BLaER1 treated with 17β-estradiol and CSF1 and Interleukin-3, amounts not matched to agents 10 nM and 100 nM (cell line): ENCODE results near the gene FBXW4.

Source experiments
- H3K27ac ChIP-seq, 11 experiments: shearing (Covaris generic); formaldehyde crosslinking; 2 replicates each; pipeline ENCODE4 v1.8.1; 2022
- H3K27me3 ChIP-seq, 11 experiments: shearing (Covaris generic); formaldehyde crosslinking; 2 replicates each; pipeline ENCODE4 v1.8.1; 2022
- H3K36me3 ChIP-seq, 11 experiments: shearing (Covaris generic); formaldehyde crosslinking; 2 replicates each; pipeline ENCODE4 v1.8.1; 2022
- H3K4me1 ChIP-seq, 10 experiments: shearing (Covaris generic); formaldehyde crosslinking; 2 replicates each; pipeline ENCODE4 v1.8.1; 2022
- H3K4me2 ChIP-seq, 11 experiments: shearing (Covaris generic); formaldehyde crosslinking; 2 replicates each; pipeline ENCODE4 v1.8.1; 2022
- H3K4me3 ChIP-seq, 10 experiments: shearing (Covaris generic); formaldehyde crosslinking; 2 replicates each; pipeline ENCODE4 v1.8.1; 2022
- H3K9ac ChIP-seq, 11 experiments: shearing (Covaris generic); formaldehyde crosslinking; 2 replicates each; pipeline ENCODE4 v1.8.1; 2022
- H3K9me3 ChIP-seq, 11 experiments: shearing (Covaris generic); formaldehyde crosslinking; replicated peaks in 1 of 11; 2 replicates each; pipeline ENCODE4 v1.8.1; 2022
- H4K20me1 ChIP-seq, 11 experiments: shearing (Covaris generic); formaldehyde crosslinking; 2 replicates each; pipeline ENCODE4 v1.8.1; 2022
- Cebpa-rat ChIP-seq, 11 experiments: shearing (Covaris generic); IDR thresholded peaks; 2 replicates each; pipeline ENCODE4 v1.8.1; 2022

The FBXW4 gene

DNA sequence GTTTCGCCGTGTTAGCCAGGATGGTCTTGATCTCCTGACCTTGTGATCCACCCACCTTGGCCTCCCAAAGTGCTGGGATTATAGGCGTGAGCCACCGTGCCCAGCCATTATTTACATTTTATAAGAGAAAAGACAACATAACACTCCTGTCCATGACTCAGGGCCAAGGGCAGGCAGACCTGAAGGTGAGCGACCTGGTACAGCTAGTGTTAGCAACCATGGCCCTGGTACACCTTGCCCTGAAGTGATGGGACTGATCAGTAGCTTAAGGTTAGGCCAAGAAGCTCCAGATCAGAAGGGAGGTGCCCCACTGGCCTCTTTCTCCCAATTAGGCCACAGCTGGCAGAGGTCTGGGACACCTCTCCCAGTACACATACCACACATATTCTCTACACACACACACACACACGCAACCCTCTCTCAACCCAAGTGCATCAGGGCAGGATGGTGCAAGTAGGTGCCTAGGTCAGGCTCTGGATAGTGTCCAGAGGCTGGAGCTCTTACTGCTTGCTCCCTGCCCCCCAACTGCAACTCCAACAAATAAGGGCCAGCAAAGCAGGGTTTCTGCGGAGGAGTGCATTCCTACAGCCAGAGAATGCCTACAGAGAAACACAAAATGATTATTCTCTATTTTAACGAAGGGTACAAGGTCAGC, 63.0 kb downstream of the FBXW4 start:
- TF ChIP-seq Cebpa-rat (IDR thresholded peaks at IDR 0.05) = no peak
- no peak overlapping the region for H3K4me2 ChIP-seq
- no peaks in the 10 kb centered on the region for H3K9me3 ChIP-seq
- H3K9ac ChIP-seq = no peak overlapping the region
- H3K27me3 ChIP-seq = no peaks in the 10 kb centered on the region
- H3K4me1 ChIP-seq = no peaks in the 10 kb centered on the region
- H3K36me3 ChIP-seq = peaks cover 41 to 93% (median 67%) of the 10 kb centered on the region in 11 experiments
- no peak overlapping the region for H3K4me3 ChIP-seq
- H4K20me1 ChIP-seq = peaks cover 9 to 57% (median 36%) of the 10 kb centered on the region in 11 experiments; a peak in 17 of 22 replicates
- no peak overlapping the region for H3K27ac ChIP-seq

DNA sequence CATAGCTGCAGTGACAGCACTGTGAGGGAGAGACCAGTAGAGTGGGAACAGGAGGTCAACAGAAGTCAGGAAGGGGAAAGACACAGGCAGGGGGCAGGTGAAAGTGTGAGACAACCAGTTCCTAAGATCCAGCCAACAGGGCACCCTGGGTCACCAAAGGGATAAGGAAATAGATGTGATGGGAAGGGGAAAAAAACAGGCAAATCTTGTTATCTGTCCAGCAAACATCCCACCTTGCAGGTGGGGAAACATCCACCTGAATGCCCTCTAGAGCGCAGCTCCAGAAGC, 64.4 kb downstream of the FBXW4 start:
- Histone ChIP-seq H3K27me3 (no peaks in the 10 kb centered on the region), H3K9me3 (no peaks in the 10 kb centered on the region), H3K9ac (no peak overlapping the region), H3K36me3 (peaks cover 35 to 90% (median 70%) of the 10 kb centered on the region in 11 experiments), H3K4me1 (peaks cover 5 to 11% (median 8%) of the 10 kb centered on the region in 10 experiments; a peak in 19 of 20 replicates), H3K27ac (no peak overlapping the region), H3K4me3 (no peak overlapping the region), H3K4me2 (no peak overlapping the region), H4K20me1 (peaks cover 16 to 68% (median 48%) of the 10 kb centered on the region in 11 experiments; a peak in 20 of 22 replicates)
- TF ChIP-seq Cebpa-rat (IDR thresholded peaks at IDR 0.05) = no peak

DNA sequence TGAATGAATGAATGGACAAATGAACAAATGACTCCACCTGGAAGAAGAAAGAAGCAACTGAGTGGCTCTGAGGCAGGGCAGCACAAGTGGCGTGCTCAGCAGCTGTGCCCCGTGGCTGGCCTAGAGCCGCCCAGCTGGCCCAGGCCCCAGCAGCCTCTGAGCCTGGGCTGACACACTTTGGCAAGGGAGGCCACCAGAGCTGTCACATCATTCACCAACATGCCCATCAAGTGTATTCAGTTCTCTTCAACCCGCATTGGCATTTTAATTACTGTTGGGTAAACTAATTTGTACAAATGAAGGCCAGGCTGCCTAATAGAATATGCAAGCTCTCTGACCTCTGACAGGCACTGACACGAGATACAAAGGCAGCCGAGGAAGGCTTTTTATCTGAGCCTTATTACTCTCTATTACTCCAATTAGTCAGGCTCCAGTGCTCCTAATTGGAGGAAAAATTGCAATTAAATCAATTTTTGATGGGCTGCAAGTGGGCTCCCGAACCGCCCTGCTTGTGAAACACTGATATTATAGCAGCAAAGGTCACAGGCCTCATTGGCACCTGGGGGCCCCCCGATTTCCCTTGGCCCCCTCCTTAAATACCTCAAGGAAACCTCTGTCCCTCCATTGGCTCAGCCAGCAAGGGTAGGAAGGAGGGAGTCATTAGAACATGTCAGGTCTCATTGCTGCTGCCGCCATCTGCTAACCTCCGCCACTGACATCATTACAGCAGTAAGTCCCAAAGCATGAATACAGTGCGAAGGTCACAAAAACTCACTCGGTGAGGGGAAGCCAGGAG, 64.9 kb downstream of the FBXW4 start:
- Histone ChIP-seq H3K27ac (no peak overlapping the region), H3K27me3 (no peaks in the 10 kb centered on the region), H3K4me3 (no peak overlapping the region), H4K20me1 (peaks cover 21 to 69% (median 53%) of the 10 kb centered on the region in 11 experiments; a peak in 20 of 22 replicates), H3K36me3 (peaks cover 32 to 89% (median 68%) of the 10 kb centered on the region in 11 experiments; a peak in 21 of 22 replicates), H3K4me1 (peaks cover 11 to 17% (median 14%) of the 10 kb centered on the region in 10 experiments), H3K9ac (no peak overlapping the region), H3K9me3 (no peaks in the 10 kb centered on the region), H3K4me2 (no peak overlapping the region)
- TF ChIP-seq Cebpa-rat (IDR thresholded peaks at IDR 0.05) = no peak

DNA sequence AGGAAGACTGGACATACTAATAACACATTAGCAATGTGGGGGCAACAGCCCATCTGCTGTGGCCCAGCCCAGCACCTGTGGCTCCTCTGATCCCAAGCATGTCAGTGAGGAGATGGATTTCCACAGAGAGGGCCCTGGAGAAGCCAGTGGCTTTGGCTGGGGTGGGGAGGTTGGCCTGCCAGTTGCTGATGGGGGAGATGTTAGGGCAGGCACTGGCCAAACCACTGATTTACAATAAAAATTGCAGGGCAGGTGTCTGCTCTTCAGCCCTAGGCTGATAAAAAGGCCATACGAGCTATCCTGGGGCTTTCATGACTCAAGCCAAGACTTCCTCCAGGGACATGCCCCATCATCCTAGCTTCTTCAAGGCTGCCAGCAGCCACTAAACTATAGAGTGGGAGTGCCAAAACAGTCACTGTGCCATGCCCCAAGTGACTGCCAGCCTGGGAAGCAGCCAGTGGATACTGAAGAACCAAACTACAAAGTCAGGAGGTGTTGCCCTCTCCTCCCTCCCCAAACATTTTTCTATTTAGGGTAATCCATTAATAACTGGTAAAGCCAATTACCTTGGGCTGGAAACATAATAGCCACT, 69.1 kb downstream of the FBXW4 start:
- peaks cover 0 to 7% (median 0%) of the 10 kb centered on the region in 11 experiments; a peak in 2 of 22 replicates for H3K9me3 ChIP-seq
- peaks cover 49 to 95% (median 77%) of the 10 kb centered on the region in 11 experiments for H3K36me3 ChIP-seq
- H3K4me1 ChIP-seq = peaks cover 19 to 31% (median 25%) of the 10 kb centered on the region in 10 experiments
- TF ChIP-seq Cebpa-rat (IDR thresholded peaks at IDR 0.05) = no peak
- H3K4me2 ChIP-seq = peak overlapping the region; percentile 57 to 92 (median 73)
- no peak overlapping the region for H3K9ac ChIP-seq
- no peaks in the 10 kb centered on the region for H3K27me3 ChIP-seq
- H4K20me1 ChIP-seq = peaks cover 28 to 66% (median 54%) of the 10 kb centered on the region in 11 experiments; a peak in 20 of 22 replicates
- no peak overlapping the region for H3K4me3 ChIP-seq
- H3K27ac ChIP-seq = no peak overlapping the region

DNA sequence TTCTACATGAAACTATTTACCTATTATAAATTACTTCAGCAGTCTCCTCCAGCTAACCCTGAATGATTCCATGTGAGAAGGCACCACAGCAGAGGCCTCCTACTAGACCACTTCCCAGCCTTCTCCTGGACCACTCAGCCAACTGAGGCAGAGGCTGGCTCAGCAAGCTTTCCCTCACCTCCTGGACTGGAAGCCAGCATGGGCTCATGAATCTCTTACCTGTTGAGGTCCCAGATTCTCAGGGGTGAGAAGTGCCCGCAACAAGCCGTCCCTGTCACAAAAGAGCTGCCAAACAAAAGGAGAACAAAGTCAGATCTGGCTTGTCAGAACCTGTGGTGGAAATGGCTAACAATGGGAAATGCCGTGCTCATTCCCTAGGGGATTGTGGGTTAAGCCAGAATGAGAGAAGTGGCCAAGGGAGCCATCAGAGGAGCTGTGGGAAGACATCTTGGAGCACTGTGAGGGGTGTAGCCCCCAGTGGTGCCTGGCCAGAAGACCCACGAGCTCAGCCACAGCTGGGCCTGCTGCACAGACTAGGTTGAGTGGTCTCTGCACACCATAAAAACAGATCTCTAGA, 70.4 kb downstream of the FBXW4 start:
- Histone ChIP-seq H3K9ac (peak overlapping the region in 5 of 11 experiments; percentile 3 to 53 (median 23); a peak in 10 of 22 replicates), H4K20me1 (peaks cover 25 to 52% (median 46%) of the 10 kb centered on the region in 11 experiments; a peak in 20 of 22 replicates)
- TF ChIP-seq Cebpa-rat (IDR thresholded peaks at IDR 0.05) = no peak

DNA sequence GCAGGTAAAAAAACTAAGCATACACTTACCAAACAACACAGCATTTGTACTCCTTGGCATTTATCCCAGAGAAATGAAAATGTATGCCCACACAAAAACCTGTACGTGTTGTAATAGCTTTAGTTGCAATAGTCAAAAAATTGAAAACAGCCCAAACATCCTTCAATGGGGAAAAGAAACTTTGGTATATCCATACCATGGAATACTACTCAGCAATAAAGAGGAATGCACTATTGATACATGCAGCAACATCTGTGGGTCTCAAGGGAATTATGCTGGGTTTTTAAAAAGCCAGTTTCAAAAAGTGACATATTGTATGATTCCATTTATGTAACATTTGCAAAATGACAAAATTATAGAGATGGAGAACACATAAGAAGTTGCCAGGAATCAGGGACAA, 71.4 kb downstream of the FBXW4 start:
- peak overlapping the region in 1 of 11 experiments; percentile 80; a peak in 1 of 22 replicates for H3K4me2 ChIP-seq
- H3K36me3 ChIP-seq = peaks cover 46 to 91% (median 76%) of the 10 kb centered on the region in 11 experiments
- H3K4me3 ChIP-seq = no peak overlapping the region
- peaks cover 25 to 43% (median 39%) of the 10 kb centered on the region in 11 experiments; a peak in 20 of 22 replicates for H4K20me1 ChIP-seq
- no peak overlapping the region for H3K9ac ChIP-seq
- H3K9me3 ChIP-seq = peaks cover 0 to 7% (median 0%) of the 10 kb centered on the region in 11 experiments; a peak in 2 of 22 replicates
- TF ChIP-seq Cebpa-rat (IDR thresholded peaks at IDR 0.05) = no peak
- H3K27me3 ChIP-seq = no peaks in the 10 kb centered on the region
- H3K4me1 ChIP-seq = peaks cover 27 to 45% (median 36%) of the 10 kb centered on the region in 10 experiments
- H3K27ac ChIP-seq = no peak overlapping the region

More for the DNA sequence above, 70.4 kb downstream of the FBXW4 start:
- H3K27ac ChIP-seq = peak overlapping the region in 7 of 11 experiments; percentile 11 to 63 (median 41); a peak in 9 of 22 replicates
- peaks cover 50 to 95% (median 77%) of the 10 kb centered on the region in 11 experiments for H3K36me3 ChIP-seq
- H3K27me3 ChIP-seq = no peaks in the 10 kb centered on the region
- 0 out of 20 replicates have a peak overlapping the region, but pooled peaks of 1 of the 10 experiments have one; percentile 4 for H3K4me3 ChIP-seq
- H3K4me2 ChIP-seq = peak overlapping the region; percentile 57 to 92 (median 73)
- H3K9me3 ChIP-seq = peaks cover 0 to 7% (median 0%) of the 10 kb centered on the region in 11 experiments; a peak in 2 of 22 replicates
- peaks cover 22 to 34% (median 26%) of the 10 kb centered on the region in 10 experiments for H3K4me1 ChIP-seq

DNA sequence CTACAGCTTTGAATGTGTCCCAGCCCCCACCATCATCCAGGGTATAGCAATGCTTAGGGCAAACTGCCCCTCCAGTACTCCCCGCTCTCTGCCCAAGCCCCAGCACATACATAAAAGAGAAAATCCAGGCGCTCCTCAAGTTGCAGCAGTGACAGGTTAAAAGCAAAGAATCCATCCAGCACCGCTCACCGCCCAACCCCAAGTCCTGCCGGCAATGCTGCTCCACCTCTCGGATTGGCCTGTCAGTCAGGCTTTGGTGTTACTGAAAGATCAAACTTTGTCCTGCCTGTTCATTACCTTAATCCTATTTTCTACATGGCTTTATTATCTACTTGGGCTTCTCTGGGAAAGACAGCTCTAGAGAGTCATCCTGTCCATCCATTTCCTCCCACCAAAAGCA, 75.0 kb downstream of the FBXW4 start:
- H3K36me3 ChIP-seq = peaks cover 58 to 79% (median 77%) of the 10 kb centered on the region in 11 experiments
- H3K9me3 ChIP-seq = peaks cover 0 to 7% (median 0%) of the 10 kb centered on the region in 11 experiments; a peak in 2 of 22 replicates
- peak overlapping the region in 6 of 11 experiments; percentile 12 to 85 (median 29); a peak in 6 of 22 replicates for H3K27ac ChIP-seq
- H3K4me1 ChIP-seq = peaks cover 30 to 61% (median 42%) of the 10 kb centered on the region in 10 experiments
- H3K4me3 ChIP-seq = no peak overlapping the region
- peak overlapping the region in 2 of 11 experiments; percentile 78 to 86; a peak in 4 of 22 replicates for H3K4me2 ChIP-seq
- H4K20me1 ChIP-seq = peaks cover 5 to 36% (median 9%) of the 10 kb centered on the region in 11 experiments; a peak in 15 of 22 replicates
- TF ChIP-seq Cebpa-rat (IDR thresholded peaks at IDR 0.05) = no peak
- no peak overlapping the region for H3K9ac ChIP-seq
- no peaks in the 10 kb centered on the region for H3K27me3 ChIP-seq

DNA sequence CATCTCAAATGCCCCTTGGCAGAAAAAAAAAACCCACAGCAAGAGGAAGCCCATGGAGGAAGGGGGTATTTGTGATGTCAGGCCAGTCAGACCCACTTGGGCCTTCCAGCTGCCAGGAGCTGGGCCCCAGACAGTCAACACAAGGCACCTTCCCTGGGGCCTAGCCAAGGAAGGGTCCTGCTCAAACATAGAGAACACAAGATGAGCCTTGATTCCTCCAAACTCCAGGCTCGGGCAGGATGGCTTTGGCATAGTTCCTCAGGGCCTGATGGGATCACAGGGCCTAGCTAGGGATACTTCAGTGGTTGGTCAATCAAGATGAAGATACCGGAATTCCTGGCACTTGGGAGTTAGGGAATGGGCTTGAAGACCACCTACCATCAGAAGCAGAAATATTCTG, 76.1 kb downstream of the FBXW4 start:
- Histone ChIP-seq H4K20me1 (peaks cover 0 to 30% (median 4%) of the 10 kb centered on the region in 11 experiments; a peak in 6 of 22 replicates), H3K27me3 (no peaks in the 10 kb centered on the region), H3K9me3 (peaks cover 0 to 6% (median 0%) of the 10 kb centered on the region in 11 experiments; a peak in 2 of 22 replicates), H3K4me3 (no peak overlapping the region), H3K27ac (peak overlapping the region in 8 of 11 experiments; percentile 63 to 94 (median 84); a peak in 16 of 22 replicates), H3K36me3 (peaks cover 56 to 81% (median 70%) of the 10 kb centered on the region in 11 experiments), H3K9ac (peak overlapping the region in 3 of 11 experiments; percentile 71 to 80 (median 75); a peak in 4 of 22 replicates), H3K4me2 (peak overlapping the region; percentile 15 to 99 (median 81); a peak in 19 of 22 replicates), H3K4me1 (peaks cover 19 to 50% (median 32%) of the 10 kb centered on the region in 10 experiments)
- no peak for TF ChIP-seq Cebpa-rat (IDR thresholded peaks at IDR 0.05)
